ENCODE data around the gene ETV1.

The ETV1 gene

GRCh38 chr7:13948019-13948801 is 41.3 kb downstream of the ETV1 start:
- no peak for TF ChIP-seq CTCF (IDR thresholded peaks at IDR 0.05; ENCODE audit: control insufficient read depth, insufficient read depth, low read depth, low read length, missing control alignments)
- DNase-seq (ENCODE audit: low read depth) = no peak
- no peak overlapping the region for H3K4me3 ChIP-seq (ENCODE audit: control insufficient read depth, low read depth, low read length)

GRCh38 chr7:13947535-13947934 is 41.9 kb downstream of the ETV1 start:
- no peak for DNase-seq (ENCODE audit: low read depth)
- no peak for TF ChIP-seq CTCF (IDR thresholded peaks at IDR 0.05; ENCODE audit: control insufficient read depth, insufficient read depth, low read depth, low read length, missing control alignments)
- H3K4me3 ChIP-seq (ENCODE audit: control insufficient read depth, low read depth, low read length) = no peak overlapping the region

GRCh38 chr7:13946181-13946580 is 43.3 kb downstream of the ETV1 start:
- TF ChIP-seq CTCF (IDR thresholded peaks at IDR 0.05; ENCODE audit: control insufficient read depth, insufficient read depth, low read depth, low read length, missing control alignments) = no peak
- H3K4me3 ChIP-seq (ENCODE audit: control insufficient read depth, low read depth, low read length) = no peak overlapping the region
- peak; percentile 21 for DNase-seq (ENCODE audit: low read depth)

GRCh38 chr7:13945670-13946069 is 43.8 kb downstream of the ETV1 start:
- peak; percentile 16 for DNase-seq (ENCODE audit: low read depth)
- TF ChIP-seq CTCF (IDR thresholded peaks at IDR 0.05; ENCODE audit: control insufficient read depth, insufficient read depth, low read depth, low read length, missing control alignments) = no peak
- H3K4me3 ChIP-seq (ENCODE audit: control insufficient read depth, low read depth, low read length) = no peak overlapping the region

GRCh38 chr7:13933536-13933935 is 55.9 kb downstream of the ETV1 start:
- no peak for DNase-seq (ENCODE audit: low read depth)
- no peak for TF ChIP-seq CTCF (IDR thresholded peaks at IDR 0.05; ENCODE audit: control insufficient read depth, insufficient read depth, low read depth, low read length, missing control alignments)
- H3K4me3 ChIP-seq (ENCODE audit: control insufficient read depth, low read depth, low read length) = no peak overlapping the region

GRCh38 chr7:13933091-13933490 is 56.4 kb downstream of the ETV1 start:
- no peak for TF ChIP-seq CTCF (IDR thresholded peaks at IDR 0.05; ENCODE audit: control insufficient read depth, insufficient read depth, low read depth, low read length, missing control alignments)
- peak; percentile 16 for DNase-seq (ENCODE audit: low read depth)
- H3K4me3 ChIP-seq (ENCODE audit: control insufficient read depth, low read depth, low read length) = no peak overlapping the region

Data from AG09309 (cell line).